ENCODE data around the gene PACS2.
A peak's percentile ranks its signal among the peaks of the same experiment; 100 is the strongest.

The PACS2 gene

DNA sequence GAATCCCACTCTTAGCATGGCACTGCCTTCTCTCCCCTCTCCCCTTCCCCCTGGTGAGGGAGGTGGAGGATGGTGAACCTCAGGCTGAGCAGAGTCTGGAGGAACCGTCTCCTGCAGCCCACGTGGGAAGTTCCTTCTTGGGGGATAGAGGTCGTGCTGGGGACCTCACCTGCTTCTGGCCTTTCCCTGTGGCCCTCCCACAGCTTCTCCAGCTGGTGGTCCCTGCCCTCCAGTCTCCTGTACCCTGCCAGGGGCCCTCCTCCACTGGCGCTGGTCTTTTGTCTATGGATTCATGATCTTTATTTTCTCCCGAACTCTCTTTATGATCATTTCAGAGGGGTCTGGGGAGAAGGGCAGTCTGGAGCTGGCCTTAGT, 96.1 kb downstream of the PACS2 start:
- Histone ChIP-seq H3K18ac (ENCODE audit: low read depth in 1 of 2, low read length in 2 of 2) (no peak overlapping the region), H3K9me3 (ENCODE audit: control insufficient read depth, low read length) (no peaks in the 10 kb centered on the region), H2AK5ac (ENCODE audit: low read length, severe bottlenecking) (no peak overlapping the region), H3K4me3 (ENCODE audit: insufficient read depth in 1 of 2, low read depth in 1 of 2, low read length in 2 of 2) (peak overlapping the region; percentile 34 to 63), H3K4me2 (ENCODE audit: low read length, poor library complexity, severe bottlenecking) (peak overlapping the region; percentile 92), H3K23ac (ENCODE audit: low read length in 2 of 2) (no peak overlapping the region), H3K79me1 (replicated peaks; ENCODE audit: low read length, poor library complexity, severe bottlenecking) (no peaks in the 10 kb centered on the region), H2BK5ac (ENCODE audit: low read depth, low read length, poor library complexity, severe bottlenecking) (no peak overlapping the region), H3K4me1 (ENCODE audit: control insufficient read depth, insufficient read depth, low read depth, low read length) (peaks cover 22% of the 10 kb centered on the region), H3K9ac (ENCODE audit: low read length) (peak overlapping the region; percentile 30), H3K27ac (ENCODE audit: low read length, poor library complexity, severe bottlenecking) (no peak overlapping the region), H3K36me3 (ENCODE audit: control insufficient read depth in 1 of 2, insufficient read depth in 2 of 2, low read depth in 1 of 2, low read length in 2 of 2) (no peaks in the 10 kb centered on the region), H2BK12ac (ENCODE audit: low read length in 2 of 2) (no peak overlapping the region), H2BK15ac (ENCODE audit: low read depth, poor library complexity, severe bottlenecking) (no peak overlapping the region), H2BK120ac (ENCODE audit: low read depth, low read length) (no peak overlapping the region), H2AFZ (ENCODE audit: low read depth, low read length) (no peak overlapping the region), H4K91ac (ENCODE audit: low read length) (no peak overlapping the region), H4K8ac (ENCODE audit: low read length) (no peak overlapping the region), H3K4ac (ENCODE audit: low read depth in 1 of 2, low read length in 2 of 2) (no peak overlapping the region), H3K27me3 (ENCODE audit: control insufficient read depth in 1 of 2, insufficient read depth in 1 of 2, low read length in 2 of 2) (peaks cover 18 to 20% of the 10 kb centered on the region in 2 experiments), H3K14ac (ENCODE audit: low read length in 2 of 2) (no peak overlapping the region)
- 72% methylated on average over 5 of the region's 5 CpGs for WGBS
- DNase-seq: no peak

- 27% methylated on average over 51 of the region's 86 CpGs for WGBS
- Histone ChIP-seq H3K4me1 (ENCODE audit: control insufficient read depth, insufficient read depth, low read depth, low read length) (peaks cover 22% of the 10 kb centered on the region), H2AFZ (ENCODE audit: low read depth, low read length) (peak overlapping the region; percentile 10)
Observed at GRCh38 chr14:105411017-105411941, 96.7 kb downstream of the PACS2 start.

DNA sequence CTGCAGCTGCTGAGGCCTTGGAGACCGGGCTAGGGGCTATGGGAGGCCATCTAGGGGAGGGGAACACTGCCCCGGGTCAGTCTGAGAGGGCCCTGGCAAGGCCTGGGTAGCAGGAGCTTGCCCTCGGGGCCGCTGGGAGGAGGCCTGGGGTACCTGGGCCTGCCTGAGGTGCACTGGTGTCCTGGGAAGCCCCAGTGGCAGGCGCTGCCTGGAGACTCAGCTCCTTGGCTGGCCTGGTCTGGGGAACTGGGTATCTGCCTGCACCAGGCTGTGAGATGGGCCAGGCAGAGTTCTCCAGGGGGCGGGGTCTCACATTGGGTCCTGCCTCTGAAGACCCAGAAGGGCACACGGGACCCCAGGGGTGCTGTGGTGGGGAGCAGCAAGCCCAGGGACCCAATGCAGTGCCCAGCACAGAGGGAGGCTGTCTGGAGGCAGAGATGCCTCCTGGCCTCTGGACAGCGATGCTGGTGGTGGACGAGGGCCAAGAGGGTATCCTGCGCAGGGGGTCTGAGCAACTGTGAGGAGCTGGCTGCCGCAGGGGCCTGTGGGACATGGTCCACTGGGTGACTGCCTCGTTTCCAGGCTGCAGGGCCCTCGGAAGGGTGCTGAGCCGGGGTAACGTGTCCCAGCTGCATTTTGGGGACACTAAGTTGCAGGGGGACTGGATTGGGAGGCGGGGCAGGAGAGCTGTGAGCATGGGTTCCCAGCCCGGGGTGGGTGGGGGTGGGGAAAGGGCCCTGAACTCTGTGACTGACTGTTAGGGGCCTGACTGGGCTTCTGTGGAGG, 97.6 kb downstream of the PACS2 start:
- peaks cover 22% of the 10 kb centered on the region for H3K4me1 ChIP-seq (ENCODE audit: control insufficient read depth, insufficient read depth, low read depth, low read length)
- no peak overlapping the region for H3K4ac ChIP-seq (ENCODE audit: low read depth in 1 of 2, low read length in 2 of 2)
- no peak overlapping the region for H3K23ac ChIP-seq (ENCODE audit: low read length in 2 of 2)
- H3K9ac ChIP-seq (ENCODE audit: low read length): no peak overlapping the region
- H3K79me1 ChIP-seq (replicated peaks; ENCODE audit: low read length, poor library complexity, severe bottlenecking): no peaks in the 10 kb centered on the region
- no peaks in the 10 kb centered on the region for H3K9me3 ChIP-seq (ENCODE audit: control insufficient read depth, low read length)
- no peak overlapping the region for H4K8ac ChIP-seq (ENCODE audit: low read length)
- no peak overlapping the region for H4K91ac ChIP-seq (ENCODE audit: low read length)
- no peak overlapping the region for H3K14ac ChIP-seq (ENCODE audit: low read length in 2 of 2)
- no peak for DNase-seq
- peaks cover 18 to 20% of the 10 kb centered on the region in 2 experiments for H3K27me3 ChIP-seq (ENCODE audit: control insufficient read depth in 1 of 2, insufficient read depth in 1 of 2, low read length in 2 of 2)
- H3K18ac ChIP-seq (ENCODE audit: low read depth in 1 of 2, low read length in 2 of 2): no peak overlapping the region
- H3K27ac ChIP-seq (ENCODE audit: low read length, poor library complexity, severe bottlenecking): no peak overlapping the region
- H2AK5ac ChIP-seq (ENCODE audit: low read length, severe bottlenecking): no peak overlapping the region
- H2BK15ac ChIP-seq (ENCODE audit: low read depth, poor library complexity, severe bottlenecking): no peak overlapping the region
- no peaks in the 10 kb centered on the region for H3K36me3 ChIP-seq (ENCODE audit: control insufficient read depth in 1 of 2, insufficient read depth in 2 of 2, low read depth in 1 of 2, low read length in 2 of 2)
- H3K4me2 ChIP-seq (ENCODE audit: low read length, poor library complexity, severe bottlenecking): no peak overlapping the region
- H2BK120ac ChIP-seq (ENCODE audit: low read depth, low read length): no peak overlapping the region
- H2BK5ac ChIP-seq (ENCODE audit: low read depth, low read length, poor library complexity, severe bottlenecking): no peak overlapping the region
- 79% methylated on average over 16 of the region's 17 CpGs for WGBS
- no peak overlapping the region for H3K4me3 ChIP-seq (ENCODE audit: insufficient read depth in 1 of 2, low read depth in 1 of 2, low read length in 2 of 2)
- no peak overlapping the region for H2BK12ac ChIP-seq (ENCODE audit: low read length in 2 of 2)
- no peak overlapping the region for H2AFZ ChIP-seq (ENCODE audit: low read depth, low read length)

More at GRCh38 chr14:105411017-105411941, 96.7 kb downstream of the PACS2 start:
- H3K4ac ChIP-seq (ENCODE audit: low read depth in 1 of 2, low read length in 2 of 2): no peak overlapping the region
- peak overlapping the region; percentile 34 to 66 for H3K4me3 ChIP-seq (ENCODE audit: insufficient read depth in 1 of 2, low read depth in 1 of 2, low read length in 2 of 2)
- H4K8ac ChIP-seq (ENCODE audit: low read length): peak overlapping the region; percentile 22
- H3K9ac ChIP-seq (ENCODE audit: low read length): peak overlapping the region; percentile 30
- no peak overlapping the region for H3K14ac ChIP-seq (ENCODE audit: low read length in 2 of 2)
- H3K27ac ChIP-seq (ENCODE audit: low read length, poor library complexity, severe bottlenecking): no peak overlapping the region
- no peak overlapping the region for H2BK5ac ChIP-seq (ENCODE audit: low read depth, low read length, poor library complexity, severe bottlenecking)
- no peaks in the 10 kb centered on the region for H3K79me1 ChIP-seq (replicated peaks; ENCODE audit: low read length, poor library complexity, severe bottlenecking)
- no peak overlapping the region for H2BK15ac ChIP-seq (ENCODE audit: low read depth, poor library complexity, severe bottlenecking)
- no peaks in the 10 kb centered on the region for H3K9me3 ChIP-seq (ENCODE audit: control insufficient read depth, low read length)
- peaks cover 18 to 20% of the 10 kb centered on the region in 2 experiments for H3K27me3 ChIP-seq (ENCODE audit: control insufficient read depth in 1 of 2, insufficient read depth in 1 of 2, low read length in 2 of 2)
- peak; percentile 37 for DNase-seq
- H3K18ac ChIP-seq (ENCODE audit: low read depth in 1 of 2, low read length in 2 of 2): peak overlapping the region in 1 of 2 experiments; percentile 29
- H2BK120ac ChIP-seq (ENCODE audit: low read depth, low read length): no peak overlapping the region
- peak overlapping the region; percentile 91 for H4K91ac ChIP-seq (ENCODE audit: low read length)
- H2AK5ac ChIP-seq (ENCODE audit: low read length, severe bottlenecking): no peak overlapping the region
- no peak overlapping the region for H2BK12ac ChIP-seq (ENCODE audit: low read length in 2 of 2)
- peak overlapping the region in 1 of 2 experiments; percentile 36 for H3K23ac ChIP-seq (ENCODE audit: low read length in 2 of 2)
- H3K36me3 ChIP-seq (ENCODE audit: control insufficient read depth in 1 of 2, insufficient read depth in 2 of 2, low read depth in 1 of 2, low read length in 2 of 2): no peaks in the 10 kb centered on the region
- peak overlapping the region; percentile 92 for H3K4me2 ChIP-seq (ENCODE audit: low read length, poor library complexity, severe bottlenecking)

All from mesenchymal stem cell (in vitro differentiated cells and primary cell).